H1 (cell line): Measurements from ENCODE around the gene DMAC2L. TPM values are rescaled to one million over a fixed set of nuclear protein-coding genes. Genes with fewer than 3 reads are reported as not detected.

Experiments
- JUN ChIP-seq: IDR thresholded peaks from 2 replicates; pipeline ENCODE4 v1.6.1; 2011; ENCODE audit warnings: low read depth, mild to moderate bottlenecking, improper control_type of control experiment, low read length
- RNF2 ChIP-seq: fragments of 200-900, 300-1000 bp; sonication (generic); IDR thresholded peaks from 2 replicates; pipeline ENCODE4 v1.7.1; 2016; ENCODE audit warnings: borderline replicate concordance, low read depth, mild to moderate bottlenecking, antibody characterized with exemption, low read length; ENCODE audit not compliant: poor library complexity, severe bottlenecking; ENCODE audit errors: missing control alignments
- polyA plus RNA-seq, 7 experiments: library from polyadenylated mRNA; depleted of rRNA in 3 of 7; stranded (reverse) in 5 of 7; unstranded in 2 of 7; fragments of >200 nt in 5 of 7; fragments of 200-250 nt in 2 of 7; gene quantifications; 1 replicate in 5 of 7; 2 replicates in 1 of 7; 4 replicates in 1 of 7; pipeline versions ENCODE4 v1.2.1 to v1.2.3, GENCODE V29; 2011 to 2013; ENCODE audit warnings: missing spikeins in 2 of 7, mixed read lengths in 2 of 7
- total RNA-seq: library from RNA; stranded (reverse); fragmentation: NEBNext Ultra II Directional; extraction: Animal tissue kit (Norgen Biotek cat#: 25700); gene quantifications from 2 replicates; pipeline ENCODE4 v1.2.1, GENCODE V29; 2021

DMAC2L gene
- total and polyA plus RNA-seq, 2 of the 8 experiments (the other 6 are each of a cell fraction or from before 2014, with no cell fraction given) = 20.3 to 28.9 TPM

DNA sequence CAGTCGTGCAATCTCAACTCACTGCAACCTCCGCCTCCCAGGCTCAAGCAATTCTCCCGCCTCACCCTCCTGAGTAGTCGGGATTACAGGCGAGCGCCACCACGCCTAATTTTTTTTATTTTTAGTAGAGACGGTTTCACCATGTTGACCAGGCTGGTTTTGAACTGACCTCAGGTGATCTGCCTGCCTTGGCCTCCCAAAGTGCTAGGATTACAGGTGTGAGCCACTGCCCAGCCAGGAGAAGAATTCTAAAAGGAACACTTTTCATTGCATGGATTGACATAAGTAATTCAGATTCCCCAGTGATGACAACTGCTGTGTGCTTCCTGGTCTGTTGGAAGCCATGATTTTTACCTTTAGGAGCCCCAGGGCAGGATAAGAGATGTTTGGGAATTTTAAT, 22.1 kb downstream of the DMAC2L start (continued):
- TF ChIP-seq RNF2 = no peak
- TF ChIP-seq JUN = no peak
